Parathyroid adenoma (tissue), 2 donors: ENCODE measurements around the gene ULK4.
"Not testable (repeated sequence)": the region's sequence is repeated elsewhere in the genome, so short reads cannot be mapped to it uniquely, and the experiment has no call there.

Experiments
- H2AFZ ChIP-seq: fragments of 300-600 bp; sonication (generic); one replicate; pipeline ENCODE4 v1.7.0; 2017; ENCODE audit warnings: antibody characterized with exemption, mild to moderate bottlenecking
- H3K27ac ChIP-seq: fragments of 300-600 bp; sonication (generic); one replicate; pipeline ENCODE4 v1.7.0; 2017
- H3K27me3 ChIP-seq: fragments of 300-600 bp; sonication (generic); one replicate; pipeline ENCODE4 v1.7.0; 2017; ENCODE audit warnings: low read length; ENCODE audit not compliant: control insufficient read depth, insufficient read depth
- H3K36me3 ChIP-seq: fragments of 300-600 bp; sonication (generic); one replicate; pipeline ENCODE4 v1.7.0; 2017; ENCODE audit warnings: low read length; ENCODE audit not compliant: control insufficient read depth, insufficient read depth
- H3K4me1 ChIP-seq: fragments of 300-600 bp; sonication (generic); one replicate; pipeline ENCODE4 v1.7.0; 2017; ENCODE audit warnings: control low read depth
- H3K4me2 ChIP-seq: fragments of 300-600 bp; sonication (generic); one replicate; pipeline ENCODE4 v1.7.0; 2017; ENCODE audit warnings: low read length
- H3K4me3 ChIP-seq: fragments of 300-600 bp; sonication (generic); one replicate; pipeline ENCODE4 v1.7.0; 2017; ENCODE audit warnings: low read depth, low read length
- H3K79me2 ChIP-seq: fragments of 300-600 bp; sonication (generic); one replicate; pipeline ENCODE4 v1.7.0; 2017; ENCODE audit warnings: control low read depth
- H3K9ac ChIP-seq: fragments of 300-600 bp; sonication (generic); one replicate; pipeline ENCODE4 v1.7.0; 2017; ENCODE audit warnings: mild to moderate bottlenecking
- H3K9me3 ChIP-seq: fragments of 300-600 bp; sonication (generic); one replicate; pipeline ENCODE4 v1.7.0; 2017; ENCODE audit warnings: low read length; ENCODE audit not compliant: control insufficient read depth
- CTCF ChIP-seq: fragments of 300-600 bp; sonication (generic); IDR thresholded peaks from one replicate; pipeline ENCODE4 v1.7.0; 2017; ENCODE audit warnings: antibody characterized with exemption, mild to moderate bottlenecking
- donor health status: primary hyperparathyroidism.

ULK4 gene

GRCh38 chr3:41701191-41701698 lies 260.7 kb downstream of the ULK4 start:
- Histone ChIP-seq H3K27ac (no peak overlapping the region), H3K79me2 (no peaks in the 10 kb centered on the region), H3K9me3 (no peaks in the 10 kb centered on the region), H3K4me1 (peaks cover 6% of the 10 kb centered on the region), H3K36me3 (no peaks in the 10 kb centered on the region), H3K9ac (no peak overlapping the region), H3K4me2 (no peak overlapping the region), H2AFZ (no peak overlapping the region), H3K27me3 (no peaks in the 10 kb centered on the region), H3K4me3 (no peak overlapping the region)
- no peak for TF ChIP-seq CTCF

- Histone ChIP-seq H3K4me3 (no peak overlapping the region), H3K79me2 (no peaks in the 10 kb centered on the region), H3K27me3 (no peaks in the 10 kb centered on the region), H3K9me3 (no peaks in the 10 kb centered on the region), H2AFZ (no peak overlapping the region), H3K27ac (no peak overlapping the region), H3K36me3 (no peaks in the 10 kb centered on the region), H3K4me1 (peaks cover 6% of the 10 kb centered on the region), H3K9ac (no peak overlapping the region), H3K4me2 (no peak overlapping the region)
- TF ChIP-seq CTCF: no peak
These were observed 261.7 kb downstream of the ULK4 start for GRCh38 chr3:41700155-41700554.

GRCh38 chr3:41698898-41699297 lies 263.0 kb downstream of the ULK4 start:
- Histone ChIP-seq H3K27me3 (no peaks in the 10 kb centered on the region), H3K79me2 (no peaks in the 10 kb centered on the region), H2AFZ (no peak overlapping the region), H3K36me3 (no peaks in the 10 kb centered on the region), H3K4me3 (no peak overlapping the region), H3K27ac (no peak overlapping the region), H3K9ac (no peak overlapping the region), H3K9me3 (no peaks in the 10 kb centered on the region), H3K4me1 (peaks cover 11% of the 10 kb centered on the region), H3K4me2 (no peak overlapping the region)
- no peak for TF ChIP-seq CTCF

GRCh38 chr3:41697702-41698101 lies 264.2 kb downstream of the ULK4 start:
- no peak for TF ChIP-seq CTCF
- Histone ChIP-seq H2AFZ (no peak overlapping the region), H3K27ac (no peak overlapping the region), H3K9ac (no peak overlapping the region), H3K79me2 (no peaks in the 10 kb centered on the region), H3K36me3 (no peaks in the 10 kb centered on the region), H3K4me3 (no peak overlapping the region), H3K9me3 (no peaks in the 10 kb centered on the region), H3K4me1 (peaks cover 15% of the 10 kb centered on the region), H3K4me2 (no peak overlapping the region), H3K27me3 (no peaks in the 10 kb centered on the region)

GRCh38 chr3:41695806-41696205 lies 266.1 kb downstream of the ULK4 start:
- not testable (repeated sequence) for H3K4me3 ChIP-seq, H2AFZ ChIP-seq, H3K9ac ChIP-seq, H3K79me2 ChIP-seq, H3K4me1 ChIP-seq, H3K27ac ChIP-seq, H3K9me3 ChIP-seq, H3K4me2 ChIP-seq, H3K27me3 ChIP-seq, H3K36me3 ChIP-seq
